Measurements from ENCODE around the gene PRKACA. TPM values are rescaled to one million over a fixed set of nuclear protein-coding genes. Genes with fewer than 3 reads are reported as not detected.

Gene PRKACA
- 18.0 and 21.1 TPM in 2 replicates for total RNA-seq (2014; rRNA removed; shearing (Covaris generic))
- total RNA-seq (2022): 62.0 and 63.7 TPM in 2 replicates
- Bru-seq, nascent RNA: percentile 49 among the genes with signal in this experiment
- percentile 72 among the genes with signal in this experiment for BruChase-seq, experiment 1, labeled RNA remaining after a 6-hour chase
- BruChase-seq, experiment 2, labeled RNA remaining after a 2-hour chase: percentile 60 among the genes with signal in this experiment
- long read RNA-seq, partial matches to known transcripts: 7 of 16 reads
- long read RNA-seq, other reads (novel, unspliced or antisense): 6 of 16 reads

GRCh38 chr19:14117668-14118164, at the start of gene PRKACA:
Gene PRKACA (minus strand): TSS chr19:14117762. CDS start chr19:14117547, 215 bp downstream.
- Histone ChIP-seq H3K27ac (ENCODE audit: low read depth, low read length, poor library complexity, severe bottlenecking) (no peak within 1 kb of the TSS), H3K79me2 (ENCODE audit: insufficient read depth, low read depth, low read length) (no peaks in the 10 kb centered on the region; the same call in 1 of the 2 replicates), H3K4me2 (ENCODE audit: low read length) (peak within 1 kb of the TSS; percentile 84), H4K20me1 (ENCODE audit: insufficient read depth, low read length) (no peaks in the 10 kb centered on the region), H3K9me2 (ENCODE audit: insufficient read depth, low read length) (no peaks in the 10 kb centered on the region), H3K36me3 (ENCODE audit: insufficient read depth, low read length) (peaks cover 18% of the 10 kb centered on the region), H3K4me3 (ENCODE audit: low read depth, low read length, poor library complexity, severe bottlenecking) (peak within 1 kb of the TSS; percentile 94), H3K9me3 (ENCODE audit: low read length) (no peaks in the 10 kb centered on the region), H2AFZ (ENCODE audit: low read length) (no peak within 1 kb of the TSS), H3K4me1 (ENCODE audit: insufficient read depth, low read length, poor library complexity, severe bottlenecking) (peaks cover 31% of the 10 kb centered on the region)
- CTCF ChIA-PET (ENCODE audit: unreplicated experiment): no interaction called here
- DNase-seq (ENCODE audit: low spot score): peak; percentile 99
- POLR2A ChIA-PET: no interaction called here
- intact Hi-C loops (cut with micrococcal nuclease; ENCODE audit: unreplicated experiment): loop anchor here (1.0 kb wide), 1 partner anchor 19 kb away; the partner anchor contains the start of gene ASF1B
- TF ChIP-seq CTCF (conservative IDR thresholded peaks at IDR 0.05; ENCODE audit: low read length) (no peak), EZH2phosphoT487 (IDR thresholded peaks at IDR 0.05; ENCODE audit: borderline replicate concordance, low read depth, low read length) (no peak)
- no TSS peak for BruUV-seq (replicated peaks)

GRCh38 chr19:14166999-14167575, 49.5 kb upstream of the PRKACA start:
- no peaks in the 10 kb centered on the region for H4K20me1 ChIP-seq (ENCODE audit: insufficient read depth, low read length)
- no peak for DNase-seq (ENCODE audit: low spot score)
- H3K4me1 ChIP-seq (ENCODE audit: insufficient read depth, low read length, poor library complexity, severe bottlenecking): no peaks in the 10 kb centered on the region
- H3K79me2 ChIP-seq (ENCODE audit: insufficient read depth, low read depth, low read length): no peaks in the 10 kb centered on the region
- H3K4me3 ChIP-seq (ENCODE audit: low read depth, low read length, poor library complexity, severe bottlenecking): no peak overlapping the region
- H3K27ac ChIP-seq (ENCODE audit: low read depth, low read length, poor library complexity, severe bottlenecking): no peak overlapping the region
- H3K4me2 ChIP-seq (ENCODE audit: low read length): no peak overlapping the region
- no peaks in the 10 kb centered on the region for H3K36me3 ChIP-seq (ENCODE audit: insufficient read depth, low read length)
- POLR2A ChIA-PET: no interaction called here
- CTCF ChIA-PET (ENCODE audit: unreplicated experiment): no interaction called here
- BruUV-seq (replicated peaks): no TSS peak
- no peaks in the 10 kb centered on the region for H3K9me3 ChIP-seq (ENCODE audit: low read length)
- intact Hi-C loops (cut with micrococcal nuclease; ENCODE audit: unreplicated experiment): no loop called here
- TF ChIP-seq EZH2phosphoT487 (IDR thresholded peaks at IDR 0.05; ENCODE audit: borderline replicate concordance, low read depth, low read length): no peak
- TF ChIP-seq CTCF (conservative IDR thresholded peaks at IDR 0.05; ENCODE audit: low read length): no peak
- H3K9me2 ChIP-seq (ENCODE audit: insufficient read depth, low read length): no peaks in the 10 kb centered on the region
- H2AFZ ChIP-seq (ENCODE audit: low read length): no peak overlapping the region

All from OCI-LY7 (cell line).